ENCODE measurements around the gene RPIA.
A peak's percentile ranks its signal among the peaks of the same experiment; 100 is the strongest.
"Not testable (repeated sequence)": the region's sequence is repeated elsewhere in the genome, so short reads cannot be mapped to it uniquely, and the experiment has no call there.

RPIA gene

GRCh38 chr2:88691339-88692183 lies at the start of gene RPIA:
RPIA (plus strand) TSS chr2:88691673; CDS start chr2:88691699, 26 bp downstream.
- DNase-seq (ENCODE audit: low read depth): peak; percentile 96

GRCh38 chr2:88642278-88642677 lies 49.2 kb upstream of the RPIA start:
- DNase-seq (ENCODE audit: low read depth): no peak

GRCh38 chr2:88645291-88645882 lies 46.1 kb upstream of the RPIA start:
- not testable (repeated sequence) for DNase-seq (ENCODE audit: low read depth)

GRCh38 chr2:88651646-88652045 lies 39.8 kb upstream of the RPIA start:
- no peak for DNase-seq (ENCODE audit: low read depth)

- DNase-seq (ENCODE audit: low read depth): peak; percentile 69
Measured at GRCh38 chr2:88654714-88655113, 36.8 kb upstream of the RPIA start.

- DNase-seq (ENCODE audit: low read depth): no peak
Measured at GRCh38 chr2:88656690-88657089, 34.8 kb upstream of the RPIA start.

GRCh38 chr2:88657131-88657530 lies 34.3 kb upstream of the RPIA start:
- no peak for DNase-seq (ENCODE audit: low read depth)

- peak; percentile 82 for DNase-seq (ENCODE audit: low read depth)
Measured at GRCh38 chr2:88658326-88658725, 33.1 kb upstream of the RPIA start.

GRCh38 chr2:88658881-88659537 lies 32.5 kb upstream of the RPIA start:
- peak; percentile 24 for DNase-seq (ENCODE audit: low read depth)

GRCh38 chr2:88659538-88659915 lies 31.9 kb upstream of the RPIA start:
- no peak for DNase-seq (ENCODE audit: low read depth)

GRCh38 chr2:88660622-88661021 lies 30.9 kb upstream of the RPIA start:
- DNase-seq (ENCODE audit: low read depth): no peak

GRCh38 chr2:88666576-88666975 lies 24.9 kb upstream of the RPIA start:
- no peak for DNase-seq (ENCODE audit: low read depth)

GRCh38 chr2:88667219-88667618 lies 24.3 kb upstream of the RPIA start:
- no peak for DNase-seq (ENCODE audit: low read depth)

GRCh38 chr2:88668862-88669261 lies 22.6 kb upstream of the RPIA start:
- no peak for DNase-seq (ENCODE audit: low read depth)

- no peak for DNase-seq (ENCODE audit: low read depth)
Measured at GRCh38 chr2:88669482-88670214, 21.8 kb upstream of the RPIA start.

GRCh38 chr2:88671786-88672427 lies 19.6 kb upstream of the RPIA start:
- peak; percentile 42 for DNase-seq (ENCODE audit: low read depth)

- no peak for DNase-seq (ENCODE audit: low read depth)
Measured at GRCh38 chr2:88673363-88673762, 18.1 kb upstream of the RPIA start.

- no peak for DNase-seq (ENCODE audit: low read depth)
Measured at GRCh38 chr2:88680266-88680902, 11.1 kb upstream of the RPIA start.

- no peak for DNase-seq (ENCODE audit: low read depth)
Measured at GRCh38 chr2:88680916-88681315, 10.6 kb upstream of the RPIA start.

GRCh38 chr2:88683160-88684021 lies 8.1 kb upstream of the RPIA start:
- no peak for DNase-seq (ENCODE audit: low read depth)

Measured in HS-5 (cell line).